PC-9 (cell line): Measurements from ENCODE around the gene PGM2. TPM values are rescaled to one million over a fixed set of nuclear protein-coding genes. Genes with fewer than 3 reads are reported as not detected.

Source experiments
- BruUV-seq: library from RNA; stranded (reverse); fragments of 400-500 nt; replicated peaks from 2 replicates; lab custom pipeline; 2021; lab: Mats Ljungman, UMichigan
- CTCF ChIA-PET: fragments of 300-600 bp; sonication (Branson Sonifier 250); formaldehyde crosslinking; loops from one replicate; lab custom pipeline; 2022; ENCODE audit warnings: antibody characterized with exemption; lab: Charles Lee
- POLR2A ChIA-PET: fragments of 300-600 bp; sonication (Branson Sonifier 250); formaldehyde crosslinking; loops from one replicate; lab custom pipeline; 2022; ENCODE audit warnings: antibody characterized with exemption; ENCODE audit not compliant: unreplicated experiment; lab: Charles Lee
- DNase-seq, 2 experiments: peaks; one replicate each; pipeline versions ENCODE4 v3.0.0 to v3.0.0-alpha.2; 2015 to 2022; ENCODE audit warnings: mixed read lengths in 1 of 2
- H2AFZ ChIP-seq: fragments of 200-600 bp; sonication (generic); 2 replicates; pipeline ENCODE4 v1.8.1; 2017; ENCODE audit warnings: antibody characterized with exemption
- H3F3A ChIP-seq: fragments of 200-600 bp; sonication (generic); 2 replicates; pipeline ENCODE4 v1.8.1; 2017; ENCODE audit warnings: antibody characterized with exemption, mild to moderate bottlenecking, low read depth; ENCODE audit not compliant: insufficient read depth
- H3K27ac ChIP-seq: fragments of 200-600 bp; sonication (generic); 2 replicates; pipeline ENCODE4 v1.6.1; 2016; ENCODE audit warnings: mixed run types
- H3K27me3 ChIP-seq: fragments of 200-600 bp; sonication (generic); 2 replicates; pipeline ENCODE4 v1.6.1; 2016; ENCODE audit warnings: low read depth, mixed run types; ENCODE audit not compliant: insufficient read depth
- H3K36me3 ChIP-seq: fragments of 200-600 bp; sonication (generic); 2 replicates; pipeline ENCODE4 v1.6.1; 2016; ENCODE audit warnings: low read depth, mixed run types
- H3K4me1 ChIP-seq: fragments of 200-600 bp; sonication (generic); replicated peaks from 2 replicates; pipeline ENCODE4 v1.6.1; 2016; ENCODE audit warnings: mixed run types; ENCODE audit not compliant: insufficient read depth
- H3K4me2 ChIP-seq: fragments of 200-600 bp; sonication (generic); 2 replicates; pipeline ENCODE4 v1.6.1; 2017; ENCODE audit warnings: mixed run types
- H3K4me3 ChIP-seq: fragments of 200-600 bp; sonication (generic); 2 replicates; pipeline ENCODE4 v1.6.1; 2016; ENCODE audit warnings: mixed run types
- H3K79me2 ChIP-seq: fragments of 200-600 bp; sonication (generic); 2 replicates; pipeline ENCODE4 v1.6.1; 2017; ENCODE audit warnings: low read depth, mixed run types
- H3K9me2 ChIP-seq: fragments of 200-600 bp; sonication (generic); 2 replicates; pipeline ENCODE4 v1.8.1; 2017; ENCODE audit warnings: mild to moderate bottlenecking; ENCODE audit not compliant: insufficient read depth
- H3K9me3 ChIP-seq: fragments of 200-600 bp; sonication (generic); 2 replicates; pipeline ENCODE4 v1.8.1; 2016; ENCODE audit warnings: low read depth; ENCODE audit not compliant: insufficient read depth
- H4K20me1 ChIP-seq: fragments of 200-600 bp; sonication (generic); 2 replicates; pipeline ENCODE4 v1.8.1; 2017; ENCODE audit not compliant: insufficient read depth
- CTCF ChIP-seq: fragments of 200-600 bp; sonication (generic); conservative IDR thresholded peaks from 2 replicates; pipeline ENCODE4 v1.6.1; 2017; ENCODE audit warnings: mixed run types, antibody characterized with exemption, mild to moderate bottlenecking, moderate library complexity
- EZH2 ChIP-seq: fragments of 200-600 bp; sonication (generic); IDR thresholded peaks from 2 replicates; pipeline ENCODE4 v1.8.0; 2017; ENCODE audit warnings: antibody characterized with exemption, low read depth
- intact Hi-C: fragments of 100-400 bp; cut with micrococcal nuclease; formaldehyde crosslinking; loops from one replicate; pipeline ENCODE4 v1.10.0; 2022; ENCODE audit not compliant: unreplicated experiment
- total RNA-seq: library from RNA; stranded (reverse); gene quantifications from 2 replicates; pipeline ENCODE4 v1.2.3, GENCODE V29; 2021

Gene PGM2
- total RNA-seq, 1 experiment from 2014 or later, result 32.5 TPM

GRCh38 chr4:37881811-37882210, 55.3 kb downstream of the PGM2 start:
- Histone ChIP-seq H3K4me1 (0 out of 2 replicates have a peak, but pooled peaks cover 6% of the 10 kb centered on the region), H3K79me2 (no peaks in the 10 kb centered on the region), H3K9me2 (0 out of 2 replicates have a peak, but pooled peaks cover 4% of the 10 kb centered on the region), H3K4me2 (no peak overlapping the region), H3K27ac (no peak overlapping the region), H3K4me3 (no peak overlapping the region), H3K27me3 (no peaks in the 10 kb centered on the region), H3K9me3 (no peaks in the 10 kb centered on the region), H3F3A (no peaks in the 10 kb centered on the region), H2AFZ (no peak overlapping the region), H3K36me3 (no peaks in the 10 kb centered on the region), H4K20me1 (no peaks in the 10 kb centered on the region)
- BruUV-seq, result no TSS peak
- DNase-seq, result no peak
- TF ChIP-seq CTCF (no peak), EZH2 (no peak)
- ChIA-PET POLR2A (interaction anchor here (0.7 kb wide), 1 partner anchor 936 kb away, joined by 9 read pairs; no protein-coding TSS in a partner anchor), CTCF (no interaction called here)
- intact Hi-C loops, result no loop called here

DNA sequence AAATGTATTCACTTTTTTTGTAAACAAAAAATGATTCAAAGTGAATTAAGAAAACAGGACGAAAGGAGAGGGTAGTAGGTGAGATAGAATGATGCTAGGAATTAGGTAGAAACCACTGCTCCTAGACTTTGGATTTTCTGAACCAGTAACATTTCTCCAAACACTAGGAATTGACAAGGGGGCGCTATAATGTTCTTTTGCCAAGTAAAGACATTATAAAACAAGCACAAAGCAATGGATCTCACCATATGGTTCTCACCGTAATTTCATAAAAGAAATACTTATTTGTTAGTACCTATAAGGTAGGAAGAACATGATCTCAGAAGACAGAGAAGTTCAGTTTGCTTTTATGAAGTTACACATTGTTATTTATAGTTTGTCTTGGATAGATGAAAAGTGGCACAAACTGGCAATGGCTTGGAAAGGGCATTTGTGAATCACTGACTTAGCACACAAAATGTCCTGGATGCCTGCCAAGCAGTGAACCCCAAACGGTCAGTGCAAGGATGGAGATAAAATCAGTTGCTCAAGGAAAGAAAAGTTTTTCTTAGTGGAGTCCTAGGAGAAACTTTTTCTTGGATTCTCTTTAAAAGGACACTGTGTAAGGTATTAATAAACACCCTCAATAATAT, 56.3 kb downstream of the PGM2 start:
- H3K4me1 ChIP-seq, result 0 out of 2 replicates have a peak, but pooled peaks cover 6% of the 10 kb centered on the region
- no peak overlapping the region for H3K4me2 ChIP-seq
- H3F3A ChIP-seq, result no peaks in the 10 kb centered on the region
- H3K9me2 ChIP-seq, result 0 out of 2 replicates have a peak, but pooled peaks cover 4% of the 10 kb centered on the region
- DNase-seq, result peak in 1 of 2 experiments; percentile 6
- BruUV-seq, result no TSS peak
- H3K9me3 ChIP-seq, result no peaks in the 10 kb centered on the region
- no peaks in the 10 kb centered on the region for H4K20me1 ChIP-seq
- no peak overlapping the region for H3K27ac ChIP-seq
- H2AFZ ChIP-seq, result no peak overlapping the region
- H3K4me3 ChIP-seq, result no peak overlapping the region
- intact Hi-C loops, result no loop called here
- H3K79me2 ChIP-seq, result no peaks in the 10 kb centered on the region
- no peak for TF ChIP-seq EZH2
- TF ChIP-seq CTCF, result peak; percentile 32; the same call in 1 of the 2 replicates
- no peaks in the 10 kb centered on the region for H3K36me3 ChIP-seq
- ChIA-PET CTCF (no interaction called here), POLR2A (no interaction called here)
- H3K27me3 ChIP-seq, result no peaks in the 10 kb centered on the region

DNA sequence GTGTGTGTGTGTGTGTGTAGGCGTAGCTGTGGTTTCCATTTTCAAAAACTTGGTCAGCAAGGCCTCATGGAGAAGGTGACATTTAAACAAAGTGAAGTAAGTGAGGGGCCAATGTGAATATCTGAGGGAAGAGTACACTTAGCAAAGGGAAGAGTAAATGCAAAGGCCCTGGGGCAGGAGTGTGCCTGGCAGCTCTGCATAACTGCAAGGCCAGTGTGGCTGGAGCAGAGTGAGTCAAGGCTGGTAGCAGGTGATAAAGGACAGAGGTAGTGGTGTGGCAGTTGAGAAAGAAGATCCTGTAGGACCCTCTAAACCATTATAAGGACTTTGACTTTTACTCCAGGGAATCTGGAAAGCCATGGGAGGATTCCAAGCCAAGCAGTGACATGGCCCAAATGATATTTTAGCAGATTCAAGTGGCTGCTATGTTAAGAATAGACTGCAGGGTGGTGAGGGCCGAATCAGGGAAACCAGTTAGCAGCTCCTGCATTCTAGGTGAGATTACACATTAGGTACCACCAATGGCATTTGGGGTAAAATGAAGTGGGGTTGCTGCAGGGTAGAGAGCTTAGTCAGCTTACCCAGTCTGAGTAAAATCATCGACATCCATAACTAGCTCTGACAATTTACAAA, 58.5 kb downstream of the PGM2 start:
- H3K27me3 ChIP-seq, result no peaks in the 10 kb centered on the region
- TF ChIP-seq EZH2 (no peak), CTCF (no peak)
- H3K4me1 ChIP-seq, result 0 out of 2 replicates have a peak, but pooled peaks cover 6% of the 10 kb centered on the region
- H2AFZ ChIP-seq, result no peak overlapping the region
- ChIA-PET POLR2A (interaction anchor here (0.7 kb wide), 1 partner anchor 60 kb away, joined by 4 read pairs; no protein-coding TSS in a partner anchor), CTCF (no interaction called here)
- H3K9me2 ChIP-seq, result 0 out of 2 replicates have a peak, but pooled peaks cover 4% of the 10 kb centered on the region
- no peak overlapping the region for H3K4me3 ChIP-seq
- intact Hi-C loops, result no loop called here
- H3F3A ChIP-seq, result no peaks in the 10 kb centered on the region
- no TSS peak for BruUV-seq
- H3K79me2 ChIP-seq, result no peaks in the 10 kb centered on the region
- DNase-seq, result no peak
- no peak overlapping the region for H3K4me2 ChIP-seq
- H3K36me3 ChIP-seq, result no peaks in the 10 kb centered on the region
- no peak overlapping the region for H3K27ac ChIP-seq
- no peaks in the 10 kb centered on the region for H3K9me3 ChIP-seq
- H4K20me1 ChIP-seq, result no peaks in the 10 kb centered on the region
